RWPE1 (cell line): ENCODE data around the gene GPER1.

Source experiments
- CTCF ChIA-PET: fragments of 350-600 bp; sonication (Branson Sonifier 250); formaldehyde crosslinking; extraction: SDS; loops from one replicate; lab custom pipeline; 2021; lab: Yijun Ruan, JAX
- POLR2A ChIA-PET: fragments of 400-600 bp; formaldehyde crosslinking; extraction: SDS; loops from one replicate; lab custom pipeline; 2020; ENCODE audit warnings: antibody characterized with exemption; ENCODE audit not compliant: low non-redundant PET; lab: Yijun Ruan, JAX
- DNase-seq: peaks from one replicate; pipeline ENCODE4 v3.0.0; 2012; ENCODE audit warnings: low spot score
- H3K27ac ChIP-seq: fragments of 450-650 bp; 2 replicates; pipeline ENCODE4 v1.5.1; 2017
- TF ChIP-seq, protein P1 (sequence below): fragments of 450-650 bp; conservative IDR thresholded peaks from 2 replicates; pipeline ENCODE4 v1.5.1; 2017; ENCODE audit warnings: low read depth, mild to moderate bottlenecking

The GPER1 gene

GRCh38 chr7:1105189-1105588, 17.3 kb downstream of the GPER1 start:
- DNase-seq, result no peak
- ChIA-PET POLR2A (no interaction called here), CTCF (interaction anchor here (1.0 kb wide), 1 partner anchor 112 kb away, joined by 3 read pairs; no protein-coding TSS in a partner anchor)
- TF ChIP-seq, protein P1, sequence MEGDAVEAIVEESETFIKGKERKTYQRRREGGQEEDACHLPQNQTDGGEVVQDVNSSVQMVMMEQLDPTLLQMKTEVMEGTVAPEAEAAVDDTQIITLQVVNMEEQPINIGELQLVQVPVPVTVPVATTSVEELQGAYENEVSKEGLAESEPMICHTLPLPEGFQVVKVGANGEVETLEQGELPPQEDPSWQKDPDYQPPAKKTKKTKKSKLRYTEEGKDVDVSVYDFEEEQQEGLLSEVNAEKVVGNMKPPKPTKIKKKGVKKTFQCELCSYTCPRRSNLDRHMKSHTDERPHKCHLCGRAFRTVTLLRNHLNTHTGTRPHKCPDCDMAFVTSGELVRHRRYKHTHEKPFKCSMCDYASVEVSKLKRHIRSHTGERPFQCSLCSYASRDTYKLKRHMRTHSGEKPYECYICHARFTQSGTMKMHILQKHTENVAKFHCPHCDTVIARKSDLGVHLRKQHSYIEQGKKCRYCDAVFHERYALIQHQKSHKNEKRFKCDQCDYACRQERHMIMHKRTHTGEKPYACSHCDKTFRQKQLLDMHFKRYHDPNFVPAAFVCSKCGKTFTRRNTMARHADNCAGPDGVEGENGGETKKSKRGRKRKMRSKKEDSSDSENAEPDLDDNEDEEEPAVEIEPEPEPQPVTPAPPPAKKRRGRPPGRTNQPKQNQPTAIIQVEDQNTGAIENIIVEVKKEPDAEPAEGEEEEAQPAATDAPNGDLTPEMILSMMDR, result no peak
- H3K27ac ChIP-seq, result no peak overlapping the region; the same call in 1 of the 2 replicates

DNA sequence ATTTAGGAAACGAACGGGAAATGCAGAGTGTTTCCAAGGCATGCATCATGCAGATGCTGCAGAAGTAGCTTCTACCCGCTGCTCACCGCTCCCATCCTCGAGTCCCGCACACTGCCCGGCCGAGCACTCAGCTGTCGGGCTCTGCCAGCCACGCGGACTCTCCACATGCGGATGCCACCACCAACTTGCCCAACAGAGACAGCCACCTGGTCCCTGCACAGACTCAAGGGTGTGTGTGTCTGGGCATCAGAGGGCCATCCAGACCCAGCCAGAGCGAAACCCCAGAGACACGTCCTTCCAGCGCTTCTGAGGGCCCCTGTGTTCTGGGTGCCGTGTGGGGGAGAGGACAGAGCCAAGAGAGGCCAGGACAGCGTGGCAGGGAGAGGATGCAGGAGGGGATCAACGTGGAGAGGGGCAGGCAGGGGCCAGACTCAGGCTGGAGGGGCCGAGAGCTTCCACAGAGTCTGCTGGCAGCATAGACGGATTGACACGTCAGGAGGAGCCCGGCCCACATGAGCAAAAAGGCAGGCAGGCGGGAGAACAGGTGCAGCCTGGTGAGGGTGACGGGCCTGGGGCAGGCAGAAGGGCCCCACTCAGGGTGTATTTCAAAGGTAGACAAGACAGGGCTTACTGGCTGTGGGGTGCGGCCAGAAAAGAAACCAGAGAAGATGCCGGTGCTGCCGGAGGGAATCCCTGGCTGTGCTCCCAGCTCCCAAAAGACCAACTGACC, 18.3 kb downstream of the GPER1 start:
- DNase-seq, result no peak
- CTCF ChIA-PET, result no interaction called here
- POLR2A ChIA-PET, result no interaction called here
- H3K27ac ChIP-seq, result no peak overlapping the region
- TF ChIP-seq, protein P1, result no peak

DNA sequence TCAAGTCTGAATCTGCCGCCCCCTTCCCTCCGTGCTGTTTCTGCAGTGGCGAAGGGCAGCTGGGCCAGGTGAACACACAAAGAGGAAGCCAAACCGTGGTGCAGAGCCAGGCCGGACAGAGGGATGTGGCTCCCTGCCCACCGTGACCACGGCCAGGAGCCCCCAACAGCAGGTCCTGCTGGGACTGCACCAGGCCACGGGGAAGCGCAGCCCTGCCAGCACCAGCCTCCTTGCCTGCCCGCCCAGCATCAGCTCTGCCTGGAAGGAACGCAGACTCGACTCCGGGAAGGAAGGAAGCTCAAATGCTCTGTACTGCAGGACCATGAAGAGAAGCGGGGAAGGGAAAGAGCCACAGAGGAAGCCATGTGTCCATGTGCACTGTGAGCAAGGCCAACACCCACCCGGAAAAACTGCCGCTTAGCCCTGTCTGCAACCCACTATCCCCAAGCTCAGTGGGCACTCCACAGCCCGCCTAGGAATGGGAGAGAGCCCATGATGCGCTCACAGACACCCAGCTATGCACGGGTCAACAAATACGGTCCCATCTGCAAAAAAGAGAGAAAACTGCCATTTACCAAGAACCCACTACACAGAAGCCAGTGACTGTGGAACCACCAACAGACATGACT, 19.0 kb downstream of the GPER1 start:
- DNase-seq, result no peak
- POLR2A ChIA-PET, result no interaction called here
- no peak overlapping the region for H3K27ac ChIP-seq
- TF ChIP-seq, protein P1, result no peak
- CTCF ChIA-PET, result no interaction called here

- H3K27ac ChIP-seq, result no peak overlapping the region
- DNase-seq, result no peak
- ChIA-PET CTCF (no interaction called here), POLR2A (no interaction called here)
- TF ChIP-seq, protein P1, result no peak
Measured at GRCh38 chr7:1108264-1108920, 20.5 kb downstream of the GPER1 start.

DNA sequence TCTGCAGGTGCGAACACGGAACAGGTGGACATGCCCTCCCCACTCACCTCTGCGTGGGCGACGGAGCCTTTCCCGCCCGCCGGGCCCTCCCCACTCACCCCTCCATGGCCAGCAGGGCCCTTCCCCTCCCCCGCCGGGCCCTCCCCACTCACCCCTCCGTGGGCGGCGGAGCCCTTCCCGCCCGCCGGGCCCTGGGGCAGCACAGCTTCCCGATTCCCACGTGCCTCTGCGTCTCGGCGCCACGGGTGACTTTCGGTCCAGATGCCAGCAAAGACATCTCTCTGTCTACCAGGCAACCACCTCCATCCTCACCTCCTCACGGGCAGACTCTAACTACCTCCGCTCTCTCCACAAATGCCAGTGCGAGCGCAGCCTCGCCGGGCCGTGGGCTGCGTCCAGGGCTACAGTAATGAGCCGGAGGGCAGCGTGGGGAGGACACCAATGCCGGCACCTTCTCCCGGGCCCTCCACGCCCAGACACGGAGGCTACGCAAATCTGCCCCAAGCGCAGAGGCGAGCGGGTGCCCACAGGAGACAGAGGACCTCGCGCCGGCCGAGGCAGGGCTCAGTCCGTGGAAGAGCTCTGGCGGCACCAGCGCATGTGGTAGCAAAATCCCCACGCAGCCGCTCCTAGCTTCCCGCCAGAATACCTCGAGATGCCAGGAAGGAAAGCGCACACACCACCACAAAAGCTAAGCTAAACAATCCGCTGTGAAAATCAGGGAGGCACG, 21.8 kb downstream of the GPER1 start:
- DNase-seq, result no peak
- POLR2A ChIA-PET, result no interaction called here
- TF ChIP-seq, protein P1, result no peak
- CTCF ChIA-PET, result no interaction called here
- H3K27ac ChIP-seq, result no peak overlapping the region

DNA sequence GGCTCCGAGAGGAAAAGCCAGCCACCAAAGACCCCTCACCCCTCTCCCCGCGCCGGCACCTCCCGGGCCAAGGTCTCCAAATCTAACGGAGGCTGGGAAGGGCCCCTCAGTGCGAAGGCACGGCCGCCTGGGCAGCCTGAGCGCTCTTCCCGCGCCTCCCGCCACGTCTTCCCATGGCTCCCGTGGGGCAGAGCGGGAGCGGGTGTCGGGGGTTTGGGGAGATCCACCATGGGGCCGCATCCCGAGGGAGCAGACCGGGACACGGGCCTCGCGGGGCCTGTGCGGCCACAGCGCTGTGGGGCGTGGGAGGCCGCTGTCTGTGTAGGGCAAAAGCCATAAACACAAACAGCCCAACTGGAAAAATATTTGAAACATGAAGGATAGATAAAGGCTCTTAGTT, 22.4 kb downstream of the GPER1 start:
- ChIA-PET POLR2A (no interaction called here), CTCF (interaction anchor here (0.7 kb wide), 1 partner anchor 33 kb away, joined by 4 read pairs; no protein-coding TSS in a partner anchor)
- no peak overlapping the region for H3K27ac ChIP-seq
- no peak for DNase-seq
- TF ChIP-seq, protein P1, result no peak
